GM19452 (cell line): ENCODE data around the gene AMBRA1.
"Not testable (repeated sequence)": the region's sequence is repeated elsewhere in the genome, so short reads cannot be mapped to it uniquely, and the experiment has no call there.

ENCODE experiments used
- ATAC-seq: cut with Tn5 transposase; IDR thresholded peaks from one replicate; pipeline ENCODE4 v1.9.1; 2021; ENCODE audit not compliant: unreplicated experiment

The AMBRA1 gene

DNA sequence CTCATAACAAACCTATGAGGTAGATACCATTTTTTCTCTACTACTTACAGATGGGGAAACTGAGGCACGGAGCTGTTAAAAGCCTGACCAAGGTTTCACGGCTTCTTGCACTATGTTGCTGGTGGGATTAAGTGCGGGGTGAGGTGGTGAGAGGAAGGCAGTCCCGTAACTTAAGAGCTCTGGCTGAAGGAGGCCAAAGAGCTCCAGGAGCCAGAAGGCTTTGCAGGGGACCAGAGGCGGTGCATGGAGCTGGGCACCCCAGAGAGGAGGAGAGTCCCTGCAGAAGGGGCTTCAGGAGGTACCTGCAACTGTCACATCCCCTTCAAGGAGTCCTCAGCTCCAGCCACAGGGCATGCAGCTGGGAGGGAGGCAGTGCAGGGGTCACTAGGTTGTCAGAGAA is 206.4 kb downstream of the AMBRA1 start:
- no peak for ATAC-seq

DNA sequence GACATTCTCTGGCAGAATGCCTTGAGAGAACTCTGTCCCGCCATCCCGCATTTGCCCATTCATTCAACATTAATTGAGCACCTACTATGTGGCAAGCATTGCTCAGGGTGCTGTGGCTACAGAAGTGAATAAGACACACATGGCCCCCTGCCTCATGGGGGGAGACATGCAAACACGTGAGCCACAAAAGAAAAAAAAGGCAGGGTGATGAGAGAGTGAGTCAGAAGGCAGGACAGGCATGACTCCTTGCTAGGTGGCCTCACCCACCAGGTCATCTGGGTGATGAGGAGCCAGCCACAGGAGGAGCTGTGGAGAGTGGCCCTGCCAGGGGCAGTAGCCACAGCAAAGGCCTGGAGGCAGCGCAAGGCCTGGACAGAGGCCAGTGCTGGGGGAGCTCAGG is 207.1 kb downstream of the AMBRA1 start:
- no peak for ATAC-seq

DNA sequence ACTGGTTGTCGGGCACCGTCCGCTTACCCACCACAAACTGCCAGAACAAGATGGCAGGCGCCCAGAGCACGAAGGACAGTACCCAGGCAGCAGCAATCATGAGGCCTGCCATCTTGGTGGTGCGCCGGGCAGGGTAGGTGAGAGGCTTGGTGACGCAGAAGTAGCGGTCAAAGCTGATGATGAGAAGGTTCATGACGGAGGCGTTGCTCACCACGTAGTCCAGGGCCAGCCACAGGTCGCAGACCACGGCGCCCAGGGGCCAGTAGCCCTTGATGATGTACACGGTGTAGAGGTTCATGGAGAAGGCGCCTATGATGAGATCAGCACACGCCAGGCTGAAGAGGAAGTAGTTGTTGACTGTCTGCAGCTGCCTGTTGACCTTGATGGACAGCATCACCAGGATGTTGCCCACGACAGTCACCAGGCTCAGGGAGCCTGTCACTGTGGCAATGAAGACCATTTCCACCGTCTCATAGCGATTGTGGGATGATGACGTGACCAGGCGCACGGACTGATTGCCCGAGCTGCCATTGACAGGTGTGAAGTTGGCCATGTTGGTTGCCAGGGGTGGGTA is 207.7 kb downstream of the AMBRA1 start:
- ATAC-seq = no peak

DNA sequence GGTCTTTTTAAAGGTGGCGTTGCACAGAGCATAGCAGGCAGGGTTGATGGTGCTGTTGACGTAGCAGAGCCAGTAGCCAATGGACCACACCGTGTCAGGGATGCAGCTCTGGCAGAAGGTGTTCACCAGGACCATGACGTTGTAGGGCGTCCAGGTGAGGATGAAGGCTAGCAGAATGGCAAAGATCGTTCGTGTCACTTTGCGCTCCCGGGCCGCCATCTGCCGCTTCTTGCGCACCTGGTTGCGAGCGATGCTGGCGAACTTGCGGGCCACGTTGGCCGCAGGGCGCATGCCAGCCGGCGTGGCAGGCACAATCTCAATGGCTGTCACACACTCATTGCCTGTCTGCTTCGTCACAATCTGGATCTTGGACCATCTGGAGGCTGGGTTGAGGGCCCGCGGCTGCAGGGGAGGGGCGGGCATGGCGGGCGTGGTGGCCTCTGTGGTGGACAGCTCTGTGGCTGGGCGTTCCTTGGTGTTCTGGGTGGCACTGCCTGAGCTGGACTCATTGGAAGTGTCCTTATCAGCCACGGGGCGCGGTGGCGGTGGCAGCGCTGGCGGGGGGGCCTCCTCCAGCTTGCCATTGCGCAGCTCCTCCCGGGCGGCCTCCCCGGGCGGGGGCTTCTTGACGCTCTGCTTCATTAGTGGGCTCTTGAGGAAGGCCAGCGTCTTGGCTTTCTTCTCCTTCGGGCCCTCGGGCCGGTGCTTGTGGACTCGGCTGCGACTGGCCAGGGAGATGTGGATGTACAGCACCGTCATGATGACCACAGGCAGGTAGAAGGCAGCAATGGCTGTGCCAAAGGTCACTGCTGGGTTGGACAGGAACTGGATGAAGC is 208.4 kb downstream of the AMBRA1 start:
- no peak for ATAC-seq

DNA sequence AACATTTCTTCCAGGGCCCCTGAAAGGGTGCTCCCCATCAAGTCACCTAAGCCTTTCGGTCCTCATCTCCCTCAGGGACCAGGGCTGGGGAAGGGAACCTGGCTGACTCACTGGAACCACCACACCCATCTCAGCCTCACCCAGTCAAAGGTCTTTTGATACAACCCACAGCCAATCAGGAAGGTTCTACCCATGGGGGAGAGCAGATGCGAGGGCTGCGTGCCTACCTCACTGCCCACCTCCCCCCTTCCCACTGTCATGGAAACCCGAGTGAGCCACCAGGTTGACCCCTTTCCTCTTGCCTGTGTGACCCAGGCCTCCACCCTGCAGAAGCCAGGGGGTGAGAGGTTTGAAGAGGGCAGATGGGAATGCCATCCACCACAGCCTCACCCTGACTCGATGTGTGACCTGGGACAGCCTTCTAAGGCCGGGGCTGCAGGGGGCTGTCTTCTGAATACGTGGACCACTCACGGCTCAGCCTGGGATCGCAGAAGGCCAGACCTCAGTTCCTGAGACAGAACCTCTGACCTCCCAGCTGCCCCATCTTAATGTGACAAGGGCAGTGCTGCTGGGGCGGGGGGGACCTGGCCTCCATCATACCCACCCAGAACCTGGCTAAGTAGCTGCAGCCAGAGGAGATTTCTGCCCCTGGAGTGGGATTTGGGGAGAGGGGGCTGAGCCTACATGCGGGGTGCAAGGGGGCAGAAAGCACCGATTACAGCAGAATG is 209.7 kb downstream of the AMBRA1 start:
- no peak for ATAC-seq

DNA sequence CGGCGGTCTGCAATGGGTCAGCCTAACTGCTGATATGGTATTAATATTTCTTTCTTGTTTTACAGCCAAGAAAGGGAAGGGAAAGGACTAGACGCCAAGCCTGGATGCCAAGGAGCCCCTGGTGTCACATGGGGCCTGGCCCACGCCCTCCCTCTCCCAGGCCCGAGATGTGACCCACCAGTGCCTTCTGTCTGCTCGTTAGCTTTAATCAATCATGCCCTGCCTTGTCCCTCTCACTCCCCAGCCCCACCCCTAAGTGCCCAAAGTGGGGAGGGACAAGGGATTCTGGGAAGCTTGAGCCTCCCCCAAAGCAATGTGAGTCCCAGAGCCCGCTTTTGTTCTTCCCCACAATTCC is 210.4 kb downstream of the AMBRA1 start:
- no peak for ATAC-seq

DNA sequence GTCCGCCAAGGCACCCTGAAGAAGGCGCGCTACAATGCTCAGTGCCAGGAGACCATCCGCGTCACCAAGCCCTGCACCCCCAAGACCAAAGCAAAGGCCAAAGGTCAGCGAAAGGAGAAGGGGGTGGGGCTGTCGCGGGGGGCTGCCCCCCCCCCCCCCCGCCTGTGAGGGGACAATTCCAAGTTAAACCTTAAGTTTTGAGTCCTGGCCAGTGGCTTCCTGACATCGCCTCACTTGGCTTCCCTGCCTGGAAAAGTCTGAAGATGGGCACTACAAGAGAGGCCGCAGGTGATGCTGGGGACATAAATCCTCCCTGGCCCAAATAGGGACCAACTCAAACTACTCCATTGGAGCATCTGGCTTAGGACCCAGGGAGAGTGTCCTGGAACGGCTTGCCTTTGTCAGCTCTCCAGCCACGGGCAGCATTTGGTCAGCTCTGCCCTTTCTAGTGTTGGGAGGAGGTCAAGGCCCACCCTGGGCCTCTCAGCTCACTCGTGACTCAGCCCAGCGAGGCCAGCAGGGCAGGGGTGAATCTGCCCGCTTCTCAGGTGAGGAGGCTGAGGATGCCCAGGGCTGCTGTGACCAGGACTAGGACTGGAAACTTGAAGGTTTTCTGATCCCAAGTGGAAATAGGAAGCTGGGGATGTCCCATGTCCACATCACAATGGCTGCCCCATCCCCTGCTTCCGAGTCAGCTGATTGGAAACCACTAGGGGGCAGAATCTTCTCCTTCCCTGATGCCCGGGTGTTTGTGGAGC is 211.0 kb downstream of the AMBRA1 start:
- ATAC-seq = no peak

DNA sequence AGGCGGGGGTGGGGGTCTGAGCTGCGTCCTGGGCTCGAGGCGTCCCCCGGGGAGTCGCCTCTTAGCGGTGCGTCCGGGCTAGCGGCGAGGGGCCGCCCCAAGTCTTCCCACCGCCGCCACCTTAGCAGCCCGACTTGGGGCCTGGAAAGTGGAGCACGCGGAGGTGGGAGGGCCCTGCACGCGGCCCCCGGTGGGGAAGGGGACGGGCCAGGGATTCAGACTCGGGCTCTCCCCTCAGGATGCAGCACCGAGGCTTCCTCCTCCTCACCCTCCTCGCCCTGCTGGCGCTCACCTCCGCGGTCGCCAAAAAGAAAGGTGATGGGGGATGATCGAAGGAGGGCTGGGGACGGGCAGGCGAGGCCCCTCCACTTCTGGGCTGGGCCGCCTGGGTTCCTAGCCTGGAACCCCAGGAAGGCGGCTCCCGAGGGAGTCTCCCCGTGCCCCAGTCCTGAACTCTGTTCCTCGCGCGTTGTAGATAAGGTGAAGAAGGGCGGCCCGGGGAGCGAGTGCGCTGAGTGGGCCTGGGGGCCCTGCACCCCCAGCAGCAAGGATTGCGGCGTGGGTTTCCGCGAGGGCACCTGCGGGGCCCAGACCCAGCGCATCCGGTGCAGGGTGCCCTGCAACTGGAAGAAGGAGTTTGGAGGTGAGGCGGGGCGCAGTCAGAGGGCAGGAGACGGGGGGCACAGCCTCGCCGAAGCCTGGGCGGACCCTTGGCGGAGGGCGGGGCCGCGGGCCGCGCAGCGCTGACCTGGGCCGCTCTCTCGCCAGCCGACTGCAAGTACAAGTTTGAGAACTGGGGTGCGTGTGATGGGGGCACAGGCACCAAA is 211.8 kb downstream of the AMBRA1 start:
- no peak for ATAC-seq

DNA sequence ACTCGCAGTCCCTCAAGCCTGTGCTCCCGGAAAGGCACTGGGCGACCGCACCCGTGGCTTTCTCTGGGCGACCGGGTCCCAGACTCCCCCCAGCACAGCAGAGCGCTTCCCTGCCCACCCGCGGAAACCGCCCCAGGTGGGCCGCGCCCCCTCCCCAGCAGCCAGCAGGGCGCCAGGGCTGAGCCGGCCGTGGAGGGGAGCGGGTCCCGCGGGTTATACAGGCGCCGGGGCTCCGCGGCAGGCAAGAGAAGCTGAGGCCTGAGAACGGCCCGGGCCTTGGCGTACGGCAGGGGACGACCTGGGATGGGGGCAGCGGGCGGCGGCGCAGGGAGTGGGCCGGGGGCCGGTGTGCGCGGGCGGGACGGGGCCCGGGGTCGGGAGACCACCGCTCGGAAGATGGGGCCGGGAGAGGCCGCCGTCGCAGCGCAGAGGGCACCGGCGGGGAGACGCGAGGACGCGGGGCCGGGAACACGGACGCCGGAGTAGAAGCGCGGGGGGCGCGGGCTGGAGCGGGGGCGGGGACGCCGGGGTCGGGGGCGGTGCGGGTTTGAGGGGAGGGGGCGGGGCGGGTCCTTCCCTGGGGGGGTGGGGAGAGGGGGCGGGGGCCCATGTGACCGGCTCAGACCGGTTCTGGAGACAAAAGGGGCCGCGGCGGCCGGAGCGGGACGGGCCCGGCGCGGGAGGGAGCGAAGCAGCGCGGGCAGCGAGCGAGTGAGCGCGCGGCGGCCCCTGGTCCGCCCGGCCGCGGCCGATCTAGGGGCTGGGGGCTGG is 212.6 kb downstream of the AMBRA1 start, which contains the start of gene MDK:
Gene MDK, plus strand, starts transcription at position 622 of the 771 bp plus-strand sequence. CDS start 389 bp downstream, outside the sequence.
- no peak for ATAC-seq

DNA sequence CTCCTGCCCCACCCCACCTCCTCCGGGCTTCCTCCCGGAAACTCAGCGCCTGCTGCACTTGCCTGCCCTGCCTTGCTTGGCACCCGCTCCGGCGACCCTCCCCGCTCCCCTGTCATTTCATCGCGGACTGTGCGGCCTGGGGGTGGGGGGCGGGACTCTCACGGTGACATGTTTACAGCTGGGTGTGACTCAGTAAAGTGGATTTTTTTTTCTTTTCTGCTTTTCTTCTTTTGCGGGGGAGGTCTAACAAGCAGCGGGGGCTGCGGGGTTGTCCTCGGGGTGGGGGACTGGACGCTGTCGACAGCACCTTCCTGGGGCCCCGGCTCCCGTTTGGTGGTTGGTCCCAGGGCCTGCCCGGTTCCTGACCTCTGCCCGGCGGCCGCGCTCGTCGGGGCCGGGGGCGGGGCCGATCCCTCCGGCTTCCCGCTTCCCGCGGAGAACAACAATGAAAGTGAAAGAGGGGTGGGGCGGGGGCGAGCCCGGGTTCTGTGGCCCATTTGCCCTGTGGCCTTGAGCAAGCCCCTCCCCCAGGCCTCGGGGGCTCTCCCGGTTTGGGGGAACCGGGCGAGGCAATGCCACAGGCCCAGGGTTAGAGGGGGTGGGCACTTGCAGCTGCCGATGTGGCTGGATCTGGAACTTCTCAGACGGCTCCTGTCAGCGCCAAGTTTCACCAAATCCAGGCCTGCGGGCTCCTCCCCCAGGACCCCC is 213.3 kb downstream of the AMBRA1 start:
- no peak for ATAC-seq

DNA sequence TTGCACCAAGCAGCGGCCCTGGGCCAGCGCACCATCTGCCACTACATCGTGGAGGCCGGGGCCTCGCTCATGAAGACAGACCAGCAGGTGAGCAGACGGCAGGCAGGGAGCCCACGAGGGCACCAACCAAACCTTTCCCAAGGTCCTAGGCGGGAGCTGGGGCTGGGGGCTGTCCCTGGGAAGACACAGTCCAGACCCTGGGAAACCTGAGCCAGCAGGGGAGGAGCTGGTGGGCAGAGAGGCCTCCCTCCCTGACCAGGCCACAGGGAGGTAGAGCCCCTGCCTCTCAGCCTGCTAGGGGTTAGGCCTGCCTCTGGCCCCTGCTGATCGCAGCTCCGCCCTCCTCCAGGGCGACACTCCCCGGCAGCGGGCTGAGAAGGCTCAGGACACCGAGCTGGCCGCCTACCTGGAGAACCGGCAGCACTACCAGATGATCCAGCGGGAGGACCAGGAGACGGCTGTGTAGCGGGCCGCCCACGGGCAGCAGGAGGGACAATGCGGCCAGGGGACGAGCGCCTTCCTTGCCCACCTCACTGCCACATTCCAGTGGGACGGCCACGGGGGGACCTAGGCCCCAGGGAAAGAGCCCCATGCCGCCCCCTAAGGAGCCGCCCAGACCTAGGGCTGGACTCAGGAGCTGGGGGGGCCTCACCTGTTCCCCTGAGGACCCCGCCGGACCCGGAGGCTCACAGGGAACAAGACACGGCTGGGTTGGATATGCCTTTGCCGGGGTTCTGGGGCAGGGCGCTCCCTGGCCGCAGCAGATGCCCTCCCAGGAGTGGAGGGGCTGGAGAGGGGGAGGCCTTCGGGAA is 214.1 kb downstream of the AMBRA1 start:
- not testable (repeated sequence) for ATAC-seq

DNA sequence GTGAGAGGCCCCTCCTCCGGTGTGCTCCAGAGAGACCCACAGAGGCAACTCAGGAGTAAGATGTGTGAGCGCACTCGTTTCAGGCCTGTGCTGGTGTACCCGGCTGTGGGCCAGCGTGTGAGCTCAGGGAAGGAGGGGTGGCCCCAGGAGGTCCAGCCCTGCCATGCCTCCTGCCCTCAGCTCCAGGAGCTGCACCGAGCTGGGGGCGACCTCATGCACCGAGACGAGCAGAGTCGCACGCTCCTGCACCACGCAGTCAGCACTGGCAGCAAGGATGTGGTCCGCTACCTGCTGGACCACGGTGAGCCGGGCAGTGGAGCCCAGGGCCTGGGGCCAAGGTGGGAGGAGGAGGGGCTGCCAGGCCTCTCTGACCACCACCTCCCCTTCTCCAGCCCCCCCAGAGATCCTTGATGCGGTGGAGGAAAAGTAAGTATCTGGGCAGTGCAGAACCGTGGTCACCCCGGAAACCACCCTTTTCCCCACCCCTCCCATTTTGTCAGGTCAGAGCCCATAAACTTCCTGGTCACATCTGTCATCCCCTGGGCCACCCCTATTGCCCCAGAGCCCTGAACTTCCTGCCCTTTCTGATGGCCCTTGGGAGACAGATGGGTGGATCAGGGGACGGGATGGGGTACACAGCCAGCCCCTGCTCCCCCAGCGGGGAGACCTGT is 214.9 kb downstream of the AMBRA1 start:
- ATAC-seq = no peak

DNA sequence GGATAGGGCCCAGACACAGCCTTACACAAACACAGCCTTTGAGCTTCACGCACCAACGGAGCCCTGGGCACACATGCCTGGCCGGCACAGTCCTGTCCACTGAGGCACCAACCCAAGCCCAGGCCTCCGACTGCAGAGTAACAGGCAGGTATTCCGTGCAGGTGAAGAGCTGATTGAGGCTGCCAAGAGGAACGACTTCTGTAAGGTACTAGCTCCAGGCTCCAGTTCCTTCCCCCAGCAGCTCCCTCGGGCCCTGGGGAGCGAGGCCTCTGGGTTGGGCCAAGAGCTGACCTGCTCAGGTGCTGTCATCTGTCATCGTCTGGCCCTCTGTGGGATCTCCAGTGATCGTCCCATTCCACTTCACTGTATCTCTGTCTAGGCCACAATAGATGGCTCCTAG is 215.5 kb downstream of the AMBRA1 start:
- ATAC-seq = no peak

DNA sequence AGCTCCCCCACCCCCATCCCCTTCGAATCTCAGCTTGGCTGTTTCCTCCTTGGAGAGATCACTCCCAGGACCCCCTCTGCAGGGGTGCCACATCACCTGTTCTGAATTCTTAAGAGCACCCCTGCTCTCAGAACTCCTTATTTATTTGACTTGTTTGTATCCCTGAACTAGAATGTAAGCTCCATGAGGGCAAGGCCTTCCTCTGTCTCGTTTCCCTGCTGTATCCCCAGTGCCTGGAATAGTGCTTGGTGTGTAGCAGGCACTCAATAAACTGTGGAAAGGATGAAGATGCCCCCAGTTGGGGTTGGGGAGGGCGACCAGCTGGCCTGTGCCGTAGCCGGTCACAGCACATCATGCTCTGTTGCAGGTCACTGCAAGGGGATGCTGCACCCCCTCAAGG is 216.0 kb downstream of the AMBRA1 start:
- no peak for ATAC-seq

DNA sequence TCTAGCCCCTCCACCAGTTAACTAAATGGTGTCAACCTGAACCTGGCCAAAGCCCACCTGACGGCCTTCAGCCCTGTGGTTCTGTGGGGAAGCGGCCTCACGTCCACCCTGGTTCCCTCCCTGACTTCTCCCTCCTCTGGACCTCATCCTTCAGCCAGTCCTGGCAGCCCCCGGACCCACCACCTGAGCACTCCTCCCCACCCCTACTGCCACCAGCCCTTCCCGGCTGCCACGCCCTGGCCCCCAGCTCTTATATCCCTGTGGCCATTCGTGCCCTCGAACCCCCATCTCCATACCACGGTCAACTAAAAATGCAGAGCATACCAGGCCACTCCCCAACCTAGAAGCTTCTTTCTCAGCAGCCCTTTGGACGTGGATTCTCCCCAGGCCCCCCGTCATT is 216.5 kb downstream of the AMBRA1 start:
- no peak for ATAC-seq

DNA sequence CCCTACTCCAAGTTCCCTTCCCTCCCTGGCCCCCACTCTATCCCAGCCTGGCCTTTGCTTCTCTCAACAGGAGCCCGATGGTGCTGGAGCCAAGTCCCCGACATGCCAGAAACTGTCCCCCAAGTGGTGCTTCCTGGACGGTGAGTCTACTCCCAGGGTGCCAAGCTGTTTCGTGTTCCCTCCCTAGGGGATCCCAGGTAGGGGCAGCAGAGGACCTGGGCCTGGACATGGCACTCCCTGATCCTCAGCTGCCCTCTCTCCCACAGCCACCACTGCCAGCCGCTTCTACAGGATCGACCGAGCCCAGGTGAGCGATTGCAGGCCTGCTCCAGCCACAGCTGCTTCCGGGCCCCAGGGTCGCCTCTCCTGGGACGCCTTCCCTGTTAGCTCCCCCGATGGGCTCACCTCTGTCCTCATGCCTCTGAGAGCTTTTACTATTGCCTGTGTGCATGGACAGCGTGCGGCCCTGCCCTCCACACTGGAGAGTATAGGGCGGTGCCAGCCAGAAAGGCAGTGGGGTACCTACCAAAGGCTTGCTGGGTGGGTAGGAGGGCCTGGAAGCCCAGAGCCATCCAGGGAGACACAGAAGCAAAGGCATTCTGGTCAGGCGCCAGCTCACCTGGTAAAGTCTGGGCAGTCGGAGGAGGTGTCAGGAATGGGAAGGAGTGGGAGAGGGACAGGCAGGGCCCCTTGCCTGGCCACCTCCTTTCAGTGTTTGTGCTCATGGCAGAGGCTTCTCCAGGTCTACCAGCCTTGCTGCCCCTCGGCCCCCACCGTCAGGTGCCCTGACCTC is 217.4 kb downstream of the AMBRA1 start:
- no peak for ATAC-seq
